IPS DF 6.9 (cell line): ENCODE results near the gene DISC1.

Source experiments
- DNase-seq: peaks from one replicate; pipeline ENCODE4 v3.0.0-alpha.2; 2013; ENCODE audit warnings: low read depth, low spot score
- H3K27ac ChIP-seq: one replicate; pipeline ENCODE4 v1.5.1; 2013; ENCODE audit warnings: low read length, control low read depth
- H3K27me3 ChIP-seq: 2 replicates; pipeline ENCODE4 v1.6.1; 2013; ENCODE audit warnings: mild to moderate bottlenecking, low read length; ENCODE audit not compliant: control insufficient read depth, insufficient read depth
- H3K36me3 ChIP-seq: 2 replicates; pipeline ENCODE4 v1.6.1; 2013; ENCODE audit warnings: low read length; ENCODE audit not compliant: control insufficient read depth, insufficient read depth
- H3K4me1 ChIP-seq: 2 replicates; pipeline ENCODE4 v1.6.1; 2013; ENCODE audit warnings: low read length; ENCODE audit not compliant: control insufficient read depth, insufficient read depth
- H3K4me3 ChIP-seq: 2 replicates; pipeline ENCODE4 v1.5.1; 2013; ENCODE audit warnings: mild to moderate bottlenecking, low read length
- H3K9me3 ChIP-seq: 2 replicates; pipeline ENCODE4 v1.6.1; 2013; ENCODE audit warnings: low read length, inconsistent platforms; ENCODE audit not compliant: control insufficient read depth, insufficient read depth
- WGBS: extraction: QIAGEN DNeasy Blood & Tissue Kit; methylation state at CpG from one replicate; pipeline ENCODE4 v1.1.7; 2013; ENCODE audit warnings: mixed read lengths, missing lambda C conversion rate; ENCODE audit not compliant: insufficient read length, insufficient coverage; 5-methylcytosine and 5-hydroxymethylcytosine counted together

The DISC1 gene

DNA sequence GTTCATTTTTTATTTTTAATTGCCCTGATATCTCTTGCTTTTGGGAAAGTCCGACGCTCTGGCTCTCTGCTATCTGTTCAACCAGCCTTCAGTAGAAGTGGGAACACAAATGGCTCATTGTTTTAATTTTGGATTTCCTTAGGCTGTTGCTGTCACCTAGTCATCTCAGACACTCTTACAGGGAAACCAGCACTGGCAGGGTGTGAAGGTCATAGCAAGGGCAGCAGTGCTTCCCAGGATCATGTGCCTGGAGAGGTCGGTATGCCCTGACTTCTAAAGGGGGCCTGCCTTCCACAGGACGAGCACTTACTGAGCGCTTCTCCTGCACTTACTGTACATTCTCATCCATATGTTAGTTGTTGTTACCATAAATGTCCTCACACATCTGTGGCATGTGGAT, 224.2 kb downstream of the DISC1 start:
- Histone ChIP-seq H3K4me1 (no peaks in the 10 kb centered on the region), H3K27ac (no peak overlapping the region), H3K4me3 (no peak overlapping the region), H3K36me3 (no peaks in the 10 kb centered on the region), H3K27me3 (no peaks in the 10 kb centered on the region), H3K9me3 (no peaks in the 10 kb centered on the region)
- no peak for DNase-seq
- no CpG with 5 or more reads among the region's 5 CpGs for WGBS

DNA sequence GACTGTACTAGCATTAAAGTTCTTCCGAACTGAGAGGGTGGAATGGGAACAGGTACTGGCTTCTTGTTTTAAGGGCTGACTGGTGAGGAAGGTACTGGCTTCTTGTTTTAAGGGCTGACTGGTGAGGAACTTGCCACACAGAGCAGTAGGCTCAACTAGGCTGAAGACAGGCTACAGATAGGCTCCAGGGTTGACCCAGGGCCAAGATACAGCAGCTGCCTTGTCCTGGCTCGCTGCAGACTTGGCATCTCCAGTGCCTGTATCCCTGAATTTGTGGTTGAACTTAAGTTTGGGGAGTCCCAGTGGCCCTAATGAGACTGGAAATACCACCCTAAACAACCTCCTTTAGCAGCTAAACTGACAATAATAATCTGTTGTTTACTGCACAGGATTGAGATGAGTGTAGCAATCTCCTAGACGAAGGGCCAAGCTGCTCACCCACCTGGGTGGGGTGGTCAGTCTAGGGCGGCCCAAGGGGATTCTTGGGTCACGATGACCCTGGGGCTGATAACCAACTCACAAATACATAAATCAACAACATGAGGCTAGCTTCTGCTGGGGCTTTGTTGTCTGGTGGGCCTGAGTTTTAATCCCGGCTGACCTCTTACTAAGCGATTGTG, 227.1 kb downstream of the DISC1 start:
- H3K27ac ChIP-seq = no peak overlapping the region
- no peak overlapping the region for H3K4me3 ChIP-seq
- H3K4me1 ChIP-seq = peaks cover 2% of the 10 kb centered on the region; the same call in 1 of the 2 replicates
- no peaks in the 10 kb centered on the region for H3K9me3 ChIP-seq
- H3K27me3 ChIP-seq = 0 out of 2 replicates have a peak, but pooled peaks cover 1% of the 10 kb centered on the region
- WGBS = no CpG with 5 or more reads among the region's 7 CpGs
- H3K36me3 ChIP-seq = no peaks in the 10 kb centered on the region
- no peak for DNase-seq

DNA sequence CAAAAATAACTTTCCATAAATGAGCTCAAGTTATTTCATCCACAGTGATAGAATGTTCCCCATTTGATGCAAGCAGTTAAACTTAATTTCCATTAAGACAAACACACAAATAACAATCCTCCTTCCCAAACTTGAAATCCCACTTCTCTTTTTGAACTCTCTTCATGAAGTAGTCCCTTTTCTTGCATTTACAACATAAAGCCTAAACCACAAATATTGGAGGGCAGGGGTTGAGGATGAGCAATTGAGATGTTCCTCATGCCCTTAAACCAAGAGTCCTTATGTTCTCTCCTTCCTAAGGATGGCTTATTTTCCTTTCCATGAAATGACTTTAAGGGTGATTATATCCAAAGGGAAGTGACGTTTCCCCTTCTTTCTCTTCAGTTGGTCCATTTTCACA, 228.8 kb downstream of the DISC1 start:
- Histone ChIP-seq H3K9me3 (no peaks in the 10 kb centered on the region), H3K36me3 (no peaks in the 10 kb centered on the region), H3K27me3 (0 out of 2 replicates have a peak, but pooled peaks cover 1% of the 10 kb centered on the region), H3K4me1 (peaks cover 2% of the 10 kb centered on the region; the same call in 1 of the 2 replicates), H3K27ac (no peak overlapping the region), H3K4me3 (no peak overlapping the region)
- no CpG with 5 or more reads among the region's 1 CpG for WGBS
- no peak for DNase-seq

DNA sequence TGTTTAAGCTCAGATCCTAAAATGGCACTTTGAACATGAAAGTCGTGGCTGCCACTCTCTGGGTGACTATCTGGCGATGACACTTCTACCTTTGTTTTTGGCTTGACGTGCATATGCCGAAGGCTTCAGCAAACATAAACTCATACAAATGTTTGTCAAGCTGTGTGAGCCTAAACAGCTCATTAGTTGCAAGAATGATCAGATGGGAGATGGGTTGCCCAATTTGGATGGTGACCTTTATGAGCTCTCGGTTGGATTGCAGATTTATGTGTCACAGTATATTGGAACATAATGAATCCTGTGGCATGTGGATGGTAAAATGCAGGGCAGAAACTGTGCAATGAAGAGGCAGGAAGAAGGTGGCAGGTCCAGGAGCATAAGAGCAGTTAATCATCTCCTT, 229.3 kb downstream of the DISC1 start:
- H3K9me3 ChIP-seq = no peaks in the 10 kb centered on the region
- H3K27ac ChIP-seq = no peak overlapping the region
- no peak for DNase-seq
- H3K4me1 ChIP-seq = peaks cover 2% of the 10 kb centered on the region; the same call in 1 of the 2 replicates
- no peak overlapping the region for H3K4me3 ChIP-seq
- H3K27me3 ChIP-seq = 0 out of 2 replicates have a peak, but pooled peaks cover 1% of the 10 kb centered on the region
- no peaks in the 10 kb centered on the region for H3K36me3 ChIP-seq
- no CpG with 5 or more reads among the region's 5 CpGs for WGBS

DNA sequence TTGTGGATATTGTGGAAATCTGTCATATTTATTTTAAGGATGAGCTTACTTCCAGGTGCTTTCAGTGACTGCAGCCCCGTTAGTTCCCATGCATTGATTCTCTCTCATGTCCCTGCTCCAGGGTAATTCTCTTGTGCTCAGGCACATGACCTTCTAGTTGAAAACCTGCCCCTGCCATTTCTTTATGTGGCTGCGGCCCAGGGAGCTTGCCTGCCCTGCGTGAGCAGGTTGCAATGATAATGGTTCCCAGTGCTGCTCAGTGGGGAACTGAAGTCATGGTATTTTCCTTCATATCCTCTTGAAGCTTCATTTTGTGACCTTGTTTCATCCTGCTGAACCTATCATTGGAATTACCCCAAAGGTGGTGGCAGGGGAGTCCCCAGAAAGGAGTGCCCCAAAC, 229.8 kb downstream of the DISC1 start:
- WGBS = no CpG with 5 or more reads among the region's 3 CpGs
- Histone ChIP-seq H3K36me3 (no peaks in the 10 kb centered on the region), H3K4me3 (no peak overlapping the region), H3K27me3 (0 out of 2 replicates have a peak, but pooled peaks cover 1% of the 10 kb centered on the region), H3K9me3 (no peaks in the 10 kb centered on the region), H3K4me1 (peaks cover 2% of the 10 kb centered on the region; the same call in 1 of the 2 replicates), H3K27ac (no peak overlapping the region)
- DNase-seq = no peak

DNA sequence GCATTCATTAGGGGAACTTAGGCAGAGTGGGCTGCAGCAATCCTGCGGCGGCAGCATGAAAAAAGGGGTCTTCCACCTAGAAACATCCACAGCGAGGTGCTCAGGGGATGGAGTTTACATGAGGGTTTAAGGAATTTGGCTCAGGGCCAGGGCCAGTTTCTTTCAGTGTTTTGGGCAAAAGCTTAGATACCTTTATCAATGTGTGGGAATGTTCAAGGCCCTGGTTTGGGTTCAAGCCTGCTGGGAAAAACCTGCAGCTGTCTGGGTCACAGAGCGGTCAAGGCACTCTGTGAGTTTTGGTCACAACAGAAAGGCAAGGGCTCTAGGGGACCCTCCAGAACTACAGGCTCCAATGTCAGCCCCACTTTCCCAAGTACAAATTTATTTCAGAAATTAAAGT, 230.3 kb downstream of the DISC1 start:
- no peak overlapping the region for H3K4me3 ChIP-seq
- peaks cover 2% of the 10 kb centered on the region; the same call in 1 of the 2 replicates for H3K4me1 ChIP-seq
- H3K9me3 ChIP-seq = no peaks in the 10 kb centered on the region
- no peak for DNase-seq
- no peaks in the 10 kb centered on the region for H3K36me3 ChIP-seq
- H3K27ac ChIP-seq = no peak overlapping the region
- WGBS = no CpG with 5 or more reads among the region's 4 CpGs
- H3K27me3 ChIP-seq = 0 out of 2 replicates have a peak, but pooled peaks cover 1% of the 10 kb centered on the region

DNA sequence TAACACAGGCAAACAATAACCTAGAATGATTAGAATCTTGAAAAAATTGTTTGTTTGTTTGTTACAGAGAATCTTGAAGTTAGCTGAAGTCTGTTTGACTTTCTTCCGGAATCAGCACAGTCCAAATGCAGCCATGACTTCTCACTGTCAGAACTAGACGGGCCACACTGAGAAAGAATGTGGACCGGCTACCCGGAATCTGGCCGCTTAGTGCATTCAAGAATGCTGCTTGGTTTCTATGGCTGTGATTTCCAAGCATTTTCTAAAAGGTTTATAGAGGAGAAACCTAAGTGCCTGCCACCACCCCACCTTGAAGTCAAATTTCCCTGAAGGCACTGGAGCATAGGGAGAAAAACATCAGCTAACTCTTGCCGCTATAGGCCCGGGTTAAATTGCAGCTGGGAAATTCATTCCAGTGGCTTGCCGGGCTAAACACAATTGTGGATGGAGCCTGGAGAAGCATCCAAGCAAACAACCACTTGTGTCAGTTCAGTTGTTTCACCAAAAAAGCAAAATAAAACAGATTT, 231.1 kb downstream of the DISC1 start:
- peaks cover 2% of the 10 kb centered on the region; the same call in 1 of the 2 replicates for H3K4me1 ChIP-seq
- 0 out of 2 replicates have a peak, but pooled peaks cover 1% of the 10 kb centered on the region for H3K27me3 ChIP-seq
- H3K9me3 ChIP-seq = no peaks in the 10 kb centered on the region
- no peak overlapping the region for H3K27ac ChIP-seq
- no peaks in the 10 kb centered on the region for H3K36me3 ChIP-seq
- no peak for DNase-seq
- H3K4me3 ChIP-seq = no peak overlapping the region
- WGBS = no CpG with 5 or more reads among the region's 8 CpGs

DNA sequence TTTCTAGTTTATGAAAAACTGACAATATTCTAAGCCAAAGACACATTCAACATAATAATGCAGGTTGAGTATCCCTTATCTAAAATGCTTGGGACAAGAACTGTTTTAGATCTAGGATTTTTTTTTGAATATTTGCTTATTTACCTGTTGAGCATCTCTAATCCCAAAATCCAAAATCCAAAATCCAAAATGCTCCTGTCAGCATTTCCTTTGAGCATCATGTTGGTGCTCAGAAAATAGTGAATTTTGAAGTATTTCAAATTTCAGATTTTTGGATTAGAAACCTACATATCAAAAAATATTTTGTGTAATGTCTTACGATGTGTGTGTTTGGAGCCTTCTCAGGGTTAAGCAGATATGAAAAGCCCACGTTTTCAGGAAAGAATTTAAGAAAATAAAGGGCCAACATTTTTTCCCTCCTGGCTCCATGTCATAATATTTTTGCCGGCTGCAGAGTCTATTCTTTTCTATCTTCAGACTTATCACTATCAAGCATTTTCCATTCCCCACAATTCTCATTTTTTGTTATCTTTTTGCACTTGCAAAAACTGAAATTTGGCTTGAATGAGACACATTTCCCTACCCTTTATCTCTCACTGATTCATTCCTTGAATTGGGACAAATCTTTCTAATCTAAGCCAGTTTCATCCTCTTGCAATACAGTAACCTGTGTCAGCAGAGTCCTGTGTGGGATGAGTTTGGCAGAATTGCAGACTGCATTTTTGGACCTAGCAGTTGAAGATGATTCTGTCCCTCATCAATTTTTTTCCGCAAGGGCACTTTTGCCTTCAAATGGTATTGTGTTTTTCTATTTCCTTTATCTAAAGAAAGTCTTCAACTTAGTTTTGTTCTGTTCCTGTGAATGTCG, 233.9 kb downstream of the DISC1 start:
- H3K27ac ChIP-seq = no peak overlapping the region
- no CpG with 5 or more reads among the region's 5 CpGs for WGBS

DNA sequence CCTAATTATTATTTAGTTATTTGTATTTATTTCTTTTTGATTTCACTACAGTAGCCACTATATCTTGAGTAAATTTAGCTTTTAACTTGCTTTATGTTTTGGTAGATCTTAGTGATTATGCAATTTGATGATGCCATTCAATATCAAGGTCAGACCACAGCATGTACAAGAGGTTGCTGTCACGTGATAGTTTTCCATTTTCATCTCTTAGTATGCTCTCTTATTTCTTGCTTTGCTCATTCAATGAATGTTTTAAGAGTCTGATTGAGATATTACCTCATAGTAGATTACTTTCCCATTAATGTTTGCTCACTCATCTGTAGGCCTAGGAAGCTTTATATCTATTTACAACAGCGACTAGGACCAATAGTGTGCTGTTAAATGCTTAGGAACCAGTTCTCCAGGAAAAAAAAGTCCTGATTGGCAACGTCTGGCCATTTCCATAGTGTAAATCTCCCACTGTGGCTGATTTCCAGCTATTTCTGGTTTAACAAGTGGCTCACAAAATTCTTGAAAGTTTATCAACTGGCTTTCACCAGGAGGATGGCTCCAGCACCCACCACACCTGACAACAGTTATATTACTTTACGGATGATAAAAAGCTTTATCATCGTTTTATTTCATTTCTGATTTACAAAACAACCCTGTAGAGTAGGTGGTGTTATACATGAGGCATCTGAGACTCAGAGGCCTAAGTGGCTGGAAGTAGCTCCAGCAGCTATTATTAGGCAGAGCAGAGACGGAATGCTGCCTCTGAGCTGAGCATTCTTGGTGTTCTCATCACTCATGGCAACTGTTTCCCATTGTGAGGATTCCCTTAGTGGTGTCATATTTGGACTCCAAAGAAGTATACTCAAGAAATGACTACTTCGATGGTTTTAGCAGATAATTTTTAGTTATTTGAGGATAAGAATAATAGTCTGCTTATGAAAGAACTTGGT, 235.2 kb downstream of the DISC1 start:
- H3K36me3 ChIP-seq = no peaks in the 10 kb centered on the region
- no peak overlapping the region for H3K27ac ChIP-seq
- DNase-seq = no peak
- no peaks in the 10 kb centered on the region for H3K4me1 ChIP-seq
- no peak overlapping the region for H3K4me3 ChIP-seq
- H3K27me3 ChIP-seq = 0 out of 2 replicates have a peak, but pooled peaks cover 1% of the 10 kb centered on the region
- WGBS = 100% methylated on average over 1 of the region's 7 CpGs
- H3K9me3 ChIP-seq = no peaks in the 10 kb centered on the region

More for the DNA sequence above, 233.9 kb downstream of the DISC1 start:
- Histone ChIP-seq H3K4me1 (peaks cover 2% of the 10 kb centered on the region; the same call in 1 of the 2 replicates), H3K36me3 (no peaks in the 10 kb centered on the region), H3K4me3 (no peak overlapping the region), H3K27me3 (0 out of 2 replicates have a peak, but pooled peaks cover 1% of the 10 kb centered on the region), H3K9me3 (no peaks in the 10 kb centered on the region)
- DNase-seq = no peak
